Ovary (tissue), 9 donors: ENCODE measurements around the gene JMJD7. TPM values are rescaled to one million over a fixed set of nuclear protein-coding genes. Genes with fewer than 3 reads are reported as not detected.

Experiments used
- DNase-seq, 5 donors: peaks; one replicate each; pipeline ENCODE4 v3.0.0-alpha.2; 2019 to 2020
- H3K27ac ChIP-seq, 2 donors: fragments of 200-600 bp; one replicate each; pipeline versions ENCODE4 v1.5.1 to v1.8.0; 2019 to 2022
- H3K27me3 ChIP-seq: fragments of 200-600 bp; one replicate; pipeline ENCODE4 v1.8.0; 2022
- H3K36me3 ChIP-seq: fragments of 200-600 bp; sonication (generic); one replicate; pipeline ENCODE4 v1.5.1; 2019
- H3K4me1 ChIP-seq: one replicate; pipeline ENCODE4 v1.8.1; 2013; ENCODE audit warnings: mild to moderate bottlenecking, moderate library complexity; ENCODE audit not compliant: insufficient read depth
- H3K4me3 ChIP-seq: fragments of 200-600 bp; sonication (generic); one replicate; pipeline ENCODE4 v1.5.1; 2017
- H3K9me3 ChIP-seq, 2 donors: fragments of 200-600 bp in 1 of 2; sonication (generic) in 1 of 2; one replicate each; pipeline versions ENCODE4 v1.5.1 to v1.8.1; 2013 to 2019; ENCODE audit warnings: mild to moderate bottlenecking in 1 of 2, moderate library complexity in 1 of 2
- CTCF ChIP-seq, 3 donors: fragments of 450-650 bp in 2 of 3; fragments of 200-600 bp in 1 of 3; IDR thresholded peaks; one replicate each; pipeline versions ENCODE4 v1.5.1 to v1.8.0; 2016 to 2022; ENCODE audit warnings: antibody characterized with exemption in 3 of 3, mild to moderate bottlenecking in 1 of 3
- EP300 ChIP-seq: sonication (generic); formaldehyde crosslinking; IDR thresholded peaks from one replicate; pipeline ENCODE4 v1.6.1; 2017; ENCODE audit warnings: antibody characterized with exemption
- POLR2A ChIP-seq: fragments of 450-650 bp; IDR thresholded peaks from one replicate; pipeline ENCODE4 v1.6.1; 2017; ENCODE audit warnings: antibody characterized with exemption, mild to moderate bottlenecking, moderate library complexity
- WGBS, 3 donors: extraction: QIAGEN DNeasy Blood & Tissue Kit in 1 of 3; methylation state at CpG; one replicate each; pipeline versions ENCODE4 v1.1.5 to v1.1.7; 2013 to 2017; 5-methylcytosine and 5-hydroxymethylcytosine counted together
- intact Hi-C, 4 donors: fragments of 100-400 bp; cut with DNase I; formaldehyde crosslinking; loops; one replicate each; pipeline versions ENCODE4 v1.11.0 to v1.15.1; 2022 to 2023
- polyA plus RNA-seq, 2 donors: library from polyadenylated mRNA; stranded (reverse); fragments of 200-250 nt in 1 of 2; fragments of 350-450 nt in 1 of 2; fragmentation: Illumina TruSeq in 1 of 2; extraction: RNeasy Lipid Tissue Mini Kit (QIAGEN cat#74804) in 1 of 2; gene quantifications; one replicate each; pipeline ENCODE4 v1.2.3, GENCODE V29; 2013 to 2014
- total RNA-seq, 7 donors: library from RNA; depleted of rRNA in 2 of 7; stranded (reverse); fragments of >200 nt in 2 of 7; fragmentation: NEBNext Ultra II Directional in 3 of 7; extraction: Animal tissue kit (Norgen Biotek cat#: 25700) in 3 of 7; gene quantifications; one replicate each; pipeline versions ENCODE4 v1.1.0 to v1.2.4, GENCODE V29; 2016 to 2023
- donor health status: DM: no; HTN: no; CAD: no; lungs with moderate emphysema.
- donor health status: DM: no; HTN: no; CAD: no.
- donor health status: Bipolar disorder and iron deficiency.
- donor health status: DM: yes; HTN: yes; CAD: no.
- donor health status: DM: no; HTN: no; CAD: no.
- donor health status: DM: yes; HTN: yes; CAD: no.

The JMJD7 gene
- total and polyA plus RNA-seq, 9 donors, result 3.0 to 21.4 (median 14.9) TPM

- Histone ChIP-seq H3K27me3 (no peaks in the 10 kb centered on the region), H3K27ac (no peak overlapping the region), H3K9me3 (no peaks in the 10 kb centered on the region), H3K36me3 (no peaks in the 10 kb centered on the region), H3K4me1 (no peaks in the 10 kb centered on the region), H3K4me3 (no peak overlapping the region)
- no peak for DNase-seq
- TF ChIP-seq EP300 (no peak), POLR2A (no peak), CTCF (IDR thresholded peaks at IDR 0.05) (no peak)
- intact Hi-C loops, result loop anchor here in 1 of 4 donors (10.0 kb wide), 1 partner anchor 790 kb away; no protein-coding TSS in a partner anchor
- WGBS, 3 donors, result 79 to 89% (median 86%) methylated on average over 11 to 12 of the region's 12 CpGs
Measured at GRCh38 chr15:41844814-41845213, 16.9 kb downstream of the JMJD7 start.

- no peak overlapping the region for H3K4me3 ChIP-seq
- H3K9me3 ChIP-seq, result no peaks in the 10 kb centered on the region
- no peak for DNase-seq
- TF ChIP-seq CTCF (IDR thresholded peaks at IDR 0.05), result no peak
- no peak for TF ChIP-seq POLR2A
- no peak for TF ChIP-seq EP300
- H3K36me3 ChIP-seq, result no peaks in the 10 kb centered on the region
- H3K27me3 ChIP-seq, result no peaks in the 10 kb centered on the region
- no peak overlapping the region for H3K27ac ChIP-seq
- H3K4me1 ChIP-seq, result peaks cover 3% of the 10 kb centered on the region
- WGBS, 3 donors, result 88 to 90% (median 89%) methylated on average over 14 of the region's 14 CpGs
- intact Hi-C loops, result loop anchor here in 1 of 4 donors (10.0 kb wide), 1 partner anchor 788 kb away; no protein-coding TSS in a partner anchor
Measured at GRCh38 chr15:41847206-41847605, 19.3 kb downstream of the JMJD7 start.

- Histone ChIP-seq H3K36me3 (no peaks in the 10 kb centered on the region), H3K27ac (no peak overlapping the region), H3K4me3 (no peak overlapping the region), H3K27me3 (no peaks in the 10 kb centered on the region), H3K4me1 (peaks cover 3% of the 10 kb centered on the region), H3K9me3 (no peaks in the 10 kb centered on the region)
- no peak for DNase-seq
- intact Hi-C loops, result loop anchor here in 1 of 4 donors (10.0 kb wide), 1 partner anchor 787 kb away; no protein-coding TSS in a partner anchor
- TF ChIP-seq POLR2A (no peak), CTCF (IDR thresholded peaks at IDR 0.05) (no peak), EP300 (no peak)
- WGBS, 3 donors, result 93 to 94% (median 93%) methylated on average over 8 to 9 of the region's 9 CpGs
Measured at GRCh38 chr15:41847981-41848380, 20.1 kb downstream of the JMJD7 start.

- Histone ChIP-seq H3K27ac (no peak overlapping the region), H3K36me3 (no peaks in the 10 kb centered on the region)
- 51 to 66% (median 57%) methylated on average over 10 of the region's 10 CpGs for WGBS, 3 donors
Measured at GRCh38 chr15:41848631-41849030, 20.7 kb downstream of the JMJD7 start.

More at GRCh38 chr15:41848631-41849030, 20.7 kb downstream of the JMJD7 start:
- DNase-seq, result no peak
- Histone ChIP-seq H3K9me3 (no peaks in the 10 kb centered on the region), H3K4me1 (peaks cover 3% of the 10 kb centered on the region), H3K4me3 (no peak overlapping the region), H3K27me3 (no peaks in the 10 kb centered on the region)
- intact Hi-C loops, result loop anchor here in 1 of 4 donors (10.0 kb wide), 1 partner anchor 786 kb away; no protein-coding TSS in a partner anchor
- TF ChIP-seq POLR2A (no peak), EP300 (no peak), CTCF (IDR thresholded peaks at IDR 0.05) (no peak)
